GM18526 (cell line): ENCODE results near the gene ZW10.

Experiments used
- POLR2A ChIP-seq: IDR thresholded peaks from 3 replicates; pipeline ENCODE4 v1.6.1; 2011; ENCODE audit not compliant: insufficient read length; ENCODE audit errors: extremely low read depth

The ZW10 gene

DNA sequence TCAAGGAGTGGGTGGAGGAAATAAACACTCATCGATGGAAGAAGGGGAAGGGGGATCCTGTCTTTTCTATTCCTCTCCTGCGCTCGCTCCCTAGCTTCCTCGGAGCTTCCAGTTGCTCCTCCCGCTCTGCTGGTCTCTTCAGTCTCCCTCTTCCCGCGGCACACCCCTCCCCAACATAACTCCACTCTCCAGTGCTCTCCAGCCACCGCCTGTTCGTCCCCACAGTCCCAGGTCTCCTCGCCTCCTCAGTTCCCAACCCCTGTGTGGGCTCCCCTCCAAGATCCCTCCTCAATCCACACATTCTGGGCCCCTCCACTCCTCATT is 438 bp downstream of the ZW10 start:
- TF ChIP-seq POLR2A = no peak

DNA sequence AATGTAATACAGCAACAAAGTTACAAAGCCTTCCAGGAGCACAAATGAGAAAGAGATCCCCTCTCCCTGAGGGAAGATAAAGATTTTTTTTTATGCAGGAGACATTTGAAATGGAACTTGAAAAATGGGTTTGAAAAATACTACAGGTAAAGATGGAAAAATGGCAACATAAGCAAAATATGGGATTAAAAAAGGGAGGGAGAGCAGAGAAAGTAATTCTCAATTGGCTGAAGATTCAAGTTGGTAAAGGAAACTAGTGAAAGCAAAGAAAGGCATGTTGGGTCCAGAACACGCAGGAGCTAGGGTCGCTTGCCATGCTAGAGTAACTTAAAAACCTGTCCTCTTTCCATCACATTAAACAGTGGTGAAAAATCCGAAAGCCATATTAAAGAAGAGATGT is 1.5 kb downstream of the ZW10 start:
- no peak for TF ChIP-seq POLR2A

GRCh38 chr11:113764527-113765219 is 8.8 kb downstream of the ZW10 start:
- no peak for TF ChIP-seq POLR2A

DNA sequence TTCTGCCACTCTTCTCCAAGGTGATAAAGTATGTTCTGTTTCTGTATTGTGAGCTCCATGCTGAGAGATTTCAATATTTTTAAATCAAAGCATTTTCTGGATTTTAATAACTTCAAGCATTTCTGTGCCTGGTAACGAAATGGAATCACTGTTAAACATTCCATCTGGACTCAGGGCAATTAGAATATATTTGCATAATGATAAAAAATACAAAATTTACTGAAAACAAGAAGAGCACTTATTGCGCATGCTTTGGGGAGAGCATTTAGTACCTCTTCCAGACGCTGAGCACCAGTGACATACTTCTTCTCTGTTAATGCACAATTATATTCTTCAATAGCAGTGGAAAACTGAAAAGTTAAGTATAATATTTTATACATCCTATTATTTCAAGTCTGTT is 13.3 kb downstream of the ZW10 start:
- no peak for TF ChIP-seq POLR2A

DNA sequence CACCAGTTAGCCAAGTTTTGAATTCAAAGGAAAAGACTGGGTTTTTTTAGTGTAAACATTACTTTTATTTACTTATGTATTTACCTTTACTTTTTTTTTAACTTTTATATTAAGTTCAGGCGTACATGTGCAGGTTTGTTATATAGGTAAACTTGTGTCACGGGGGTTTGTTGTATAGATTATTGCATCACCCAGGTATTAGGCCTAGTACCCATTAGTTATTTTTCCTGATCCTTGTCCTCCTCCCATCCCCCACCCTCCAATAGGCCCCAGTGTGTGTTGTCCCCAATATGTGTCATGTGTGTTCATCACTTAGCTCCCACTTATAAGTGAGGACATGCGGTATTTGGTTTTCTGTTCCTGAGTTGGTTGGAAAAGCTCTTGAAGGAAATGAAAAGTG is 20.6 kb downstream of the ZW10 start:
- no peak for TF ChIP-seq POLR2A

DNA sequence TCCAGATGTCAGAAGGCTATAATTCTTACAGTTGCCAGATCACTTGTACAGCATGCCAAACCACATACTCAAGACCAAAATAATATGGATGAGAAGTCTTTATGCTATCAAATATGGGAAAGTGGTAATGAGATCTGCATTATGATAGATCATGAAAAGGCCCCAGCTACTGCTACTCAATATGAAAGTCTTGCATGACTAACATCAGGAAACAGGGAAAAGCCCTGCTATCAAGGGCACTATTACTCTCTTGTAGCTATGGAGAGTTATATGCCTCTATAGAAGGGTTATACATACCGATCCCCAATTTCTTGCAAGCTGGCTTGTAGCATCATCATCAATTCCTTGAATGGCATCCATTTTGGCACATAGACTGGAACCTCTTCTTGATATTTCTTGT is 37.2 kb downstream of the ZW10 start:
- no peak for TF ChIP-seq POLR2A

GRCh38 chr11:113732092-113732491 is 41.4 kb downstream of the ZW10 start:
- no peak for TF ChIP-seq POLR2A

DNA sequence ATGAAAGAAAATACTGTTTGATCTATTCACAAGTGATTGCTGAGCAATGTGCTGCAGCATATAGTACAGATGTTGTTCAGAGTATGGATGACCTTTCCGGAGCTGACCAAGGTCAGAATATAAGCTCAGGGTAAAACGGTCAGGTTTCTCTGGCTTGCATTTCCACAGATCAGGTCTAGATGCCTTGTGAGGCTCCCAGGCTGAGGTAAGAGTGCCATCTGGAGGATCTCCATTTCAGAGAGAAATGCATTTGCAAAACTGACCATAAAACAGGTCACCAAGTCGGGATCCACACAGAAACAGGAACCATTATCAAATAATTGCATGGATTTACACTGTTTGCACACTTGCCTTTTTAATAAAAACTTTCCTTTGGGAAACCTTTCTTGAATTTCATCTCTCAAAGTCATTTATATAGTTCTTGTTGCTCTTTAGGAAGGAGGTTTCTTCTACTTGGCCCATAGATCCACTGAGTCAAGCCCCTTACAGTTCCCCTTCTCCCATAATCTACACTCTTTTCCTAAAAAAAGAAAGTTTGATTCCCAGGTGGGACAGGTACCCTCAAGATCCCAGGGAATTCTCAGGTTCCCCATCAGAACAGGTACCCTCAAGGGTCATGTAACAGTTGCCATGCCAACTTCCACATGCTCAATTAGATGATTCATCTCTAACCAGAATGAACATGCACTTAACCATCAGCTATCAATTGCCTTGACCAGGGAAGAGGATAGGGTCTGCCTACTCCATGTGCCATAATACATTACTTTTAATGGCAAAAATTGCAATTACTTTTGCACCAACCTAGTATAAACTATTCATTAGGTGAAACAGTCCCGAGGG is 42.4 kb downstream of the ZW10 start:
- no peak for TF ChIP-seq POLR2A

DNA sequence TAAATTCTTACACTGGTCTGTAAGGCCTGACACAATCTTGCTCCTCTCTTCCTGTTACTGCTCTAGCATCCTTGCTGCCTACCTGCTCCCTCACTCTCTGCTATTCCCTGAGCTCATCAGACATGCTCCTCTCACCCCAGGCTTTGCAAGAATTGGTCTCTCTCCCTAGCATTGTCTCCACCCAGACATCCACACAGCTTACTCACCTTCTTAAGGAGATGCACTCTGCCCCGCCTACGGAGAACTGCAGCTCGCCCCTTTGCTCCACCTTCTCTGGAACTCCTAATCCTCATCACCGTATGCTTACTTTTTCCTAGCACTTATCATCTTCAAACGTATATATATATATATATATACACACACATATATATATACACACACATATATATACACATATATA is 44.0 kb downstream of the ZW10 start:
- no peak for TF ChIP-seq POLR2A

- TF ChIP-seq POLR2A = no peak
Observed at GRCh38 chr11:113728814-113729213, 44.7 kb downstream of the ZW10 start.

- no peak for TF ChIP-seq POLR2A
Observed at GRCh38 chr11:113725913-113726312, 47.6 kb downstream of the ZW10 start.

- TF ChIP-seq POLR2A = no peak
Observed at GRCh38 chr11:113725407-113725806, 48.1 kb downstream of the ZW10 start.

DNA sequence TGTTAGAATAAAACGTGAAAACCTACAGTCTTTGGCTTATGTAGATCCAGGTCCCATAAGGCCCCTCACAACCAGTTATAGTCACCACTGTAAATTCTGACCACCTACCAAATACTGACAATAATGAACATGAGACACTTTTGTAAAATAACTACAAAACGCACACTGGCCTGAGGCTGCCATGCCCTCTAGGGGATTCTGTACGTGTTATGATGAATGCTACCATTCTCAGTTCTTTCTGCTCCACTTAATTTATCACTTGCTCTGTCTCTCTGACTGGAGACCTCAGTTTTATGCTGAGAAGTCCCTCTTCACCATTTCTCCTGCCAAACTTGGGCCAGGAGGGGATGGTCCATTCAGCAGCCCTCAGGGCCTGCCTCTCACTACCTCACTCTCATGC is 48.7 kb downstream of the ZW10 start:
- no peak for TF ChIP-seq POLR2A

GRCh38 chr11:113723787-113724186 is 49.7 kb downstream of the ZW10 start:
- no peak for TF ChIP-seq POLR2A

- TF ChIP-seq POLR2A = no peak
Observed at GRCh38 chr11:113722934-113723333, 50.6 kb downstream of the ZW10 start.

- TF ChIP-seq POLR2A = no peak
Observed at GRCh38 chr11:113722221-113722620, 51.3 kb downstream of the ZW10 start.

GRCh38 chr11:113721462-113722066 is 51.9 kb downstream of the ZW10 start:
- TF ChIP-seq POLR2A = no peak
